Gastrocnemius medialis (tissue), 4 donors: Measurements from ENCODE around the gene NLRP7. TPM values are rescaled to one million over a fixed set of nuclear protein-coding genes. Genes with fewer than 3 reads are reported as not detected.

Source experiments
- ATAC-seq, 2 donors: fragments of 150-250 bp; one replicate each; pipeline ENCODE4 v1.9.1; 2016
- DNase-seq, 2 donors: peaks; one replicate each; pipeline ENCODE4 v3.0.0-alpha.2; 2019
- H3K27ac ChIP-seq, 4 donors: fragments of 200-600 bp; sonication (generic); 1 replicate in 1 of 4; 2 replicates in 3 of 4; pipeline ENCODE4 v1.5.1; 2016 to 2018; ENCODE audit warnings: mild to moderate bottlenecking in 2 of 4, moderate library complexity in 1 of 4
- H3K27me3 ChIP-seq, 3 donors: fragments of 200-600 bp; sonication (generic) in 2 of 3; 1 replicate in 1 of 3; 2 replicates in 2 of 3; pipeline versions ENCODE4 v1.5.1 to v1.6.0; 2016 to 2019; ENCODE audit warnings: mild to moderate bottlenecking in 1 of 3, moderate library complexity in 1 of 3
- H3K36me3 ChIP-seq, 2 donors: fragments of 200-600 bp; sonication (generic) in 1 of 2; one replicate each; pipeline ENCODE4 v1.5.1; 2017 to 2018
- H3K4me1 ChIP-seq, 2 donors: fragments of 200-600 bp; sonication (generic) in 1 of 2; one replicate each; pipeline ENCODE4 v1.5.1; 2016 to 2017; ENCODE audit warnings: mild to moderate bottlenecking in 2 of 2
- H3K4me3 ChIP-seq, 4 donors: fragments of 200-600 bp; sonication (generic) in 3 of 4; 1 replicate in 1 of 4; 2 replicates in 3 of 4; pipeline ENCODE4 v1.5.1; 2016 to 2019; ENCODE audit warnings: mild to moderate bottlenecking in 2 of 4
- H3K9me3 ChIP-seq, 3 donors: fragments of 200-600 bp; sonication (generic) in 2 of 3; 1 replicate in 1 of 3; 2 replicates in 2 of 3; pipeline ENCODE4 v1.5.1; 2016 to 2019
- POLR2A ChIP-seq, 2 donors: fragments of 450-650 bp; IDR thresholded peaks; one replicate each; pipeline ENCODE4 v1.6.1; 2017; ENCODE audit warnings: antibody characterized with exemption in 2 of 2, mild to moderate bottlenecking in 2 of 2, moderate library complexity in 2 of 2
- in situ Hi-C, 4 donors: fragments of 200-750 bp; cut with MboI; loops; one replicate each; pipeline versions ENCODE4 v1.15.0 to v1.8.0; 2017; ENCODE audit warnings: low sequenced_read_pairs in 4 of 4
- intact Hi-C: fragments of 100-400 bp; cut with DNase I; formaldehyde crosslinking; loops from one replicate; pipeline ENCODE4 v1.15.1; 2023; ENCODE audit warnings: low total_unique reads
- total RNA-seq, 4 donors: library from RNA; depleted of rRNA; stranded (reverse); fragments of >200 nt; gene quantifications; one replicate each; pipeline versions ENCODE4 v1.1.0 to v1.2.3, GENCODE V29; 2016
- TF ChIP-seq, protein P1 (sequence below), 5 experiments: fragments of 450-650 bp in 3 of 5; fragments of 200-600 bp in 2 of 5; sonication (generic) in 2 of 5; IDR thresholded peaks in 4 of 5; conservative IDR thresholded peaks in 1 of 5; 1 replicate in 4 of 5; 2 replicates in 1 of 5; pipeline ENCODE4 v1.5.1; 2016 to 2019; ENCODE audit warnings: antibody characterized with exemption in 5 of 5, mild to moderate bottlenecking in 3 of 5, moderate library complexity in 3 of 5

NLRP7 gene
- total RNA-seq, 4 donors from 2014 or later = not detected

GRCh38 chr19:54877471-54877870 is 69.9 kb downstream of the NLRP7 start:
- TF ChIP-seq POLR2A (IDR thresholded peaks at IDR 0.05) = no peak
- TF ChIP-seq, protein P1, sequence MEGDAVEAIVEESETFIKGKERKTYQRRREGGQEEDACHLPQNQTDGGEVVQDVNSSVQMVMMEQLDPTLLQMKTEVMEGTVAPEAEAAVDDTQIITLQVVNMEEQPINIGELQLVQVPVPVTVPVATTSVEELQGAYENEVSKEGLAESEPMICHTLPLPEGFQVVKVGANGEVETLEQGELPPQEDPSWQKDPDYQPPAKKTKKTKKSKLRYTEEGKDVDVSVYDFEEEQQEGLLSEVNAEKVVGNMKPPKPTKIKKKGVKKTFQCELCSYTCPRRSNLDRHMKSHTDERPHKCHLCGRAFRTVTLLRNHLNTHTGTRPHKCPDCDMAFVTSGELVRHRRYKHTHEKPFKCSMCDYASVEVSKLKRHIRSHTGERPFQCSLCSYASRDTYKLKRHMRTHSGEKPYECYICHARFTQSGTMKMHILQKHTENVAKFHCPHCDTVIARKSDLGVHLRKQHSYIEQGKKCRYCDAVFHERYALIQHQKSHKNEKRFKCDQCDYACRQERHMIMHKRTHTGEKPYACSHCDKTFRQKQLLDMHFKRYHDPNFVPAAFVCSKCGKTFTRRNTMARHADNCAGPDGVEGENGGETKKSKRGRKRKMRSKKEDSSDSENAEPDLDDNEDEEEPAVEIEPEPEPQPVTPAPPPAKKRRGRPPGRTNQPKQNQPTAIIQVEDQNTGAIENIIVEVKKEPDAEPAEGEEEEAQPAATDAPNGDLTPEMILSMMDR (IDR thresholded peaks at IDR 0.05 in 4 of 5, conservative IDR thresholded peaks at IDR 0.05 in 1 of 5) = no peak
- H3K36me3 ChIP-seq = no peaks in the 10 kb centered on the region
- H3K27me3 ChIP-seq = no peaks in the 10 kb centered on the region
- H3K4me3 ChIP-seq = no peak overlapping the region
- H3K27ac ChIP-seq = no peak overlapping the region
- ATAC-seq (no peak), DNase-seq (no peak)
- no peaks in the 10 kb centered on the region for H3K4me1 ChIP-seq
- in situ Hi-C loops = no loop called here
- intact Hi-C loops = no loop called here
- no peaks in the 10 kb centered on the region for H3K9me3 ChIP-seq

GRCh38 chr19:54875506-54875905 is 71.8 kb downstream of the NLRP7 start:
- intact Hi-C loops (no loop called here), in situ Hi-C loops (no loop called here)
- Histone ChIP-seq H3K4me1 (no peaks in the 10 kb centered on the region), H3K9me3 (no peaks in the 10 kb centered on the region), H3K27ac (no peak overlapping the region), H3K4me3 (no peak overlapping the region), H3K27me3 (no peaks in the 10 kb centered on the region), H3K36me3 (no peaks in the 10 kb centered on the region)
- ATAC-seq = no peak
- DNase-seq = no peak
- TF ChIP-seq, protein P1 (IDR thresholded peaks at IDR 0.05 in 4 of 5, conservative IDR thresholded peaks at IDR 0.05 in 1 of 5) = no peak
- TF ChIP-seq POLR2A (IDR thresholded peaks at IDR 0.05) = no peak

- Histone ChIP-seq H3K27me3 (no peaks in the 10 kb centered on the region), H3K27ac (no peak within 1 kb of the TSS), H3K36me3 (no peaks in the 10 kb centered on the region), H3K4me1 (no peaks in the 10 kb centered on the region), H3K4me3 (no peak within 1 kb of the TSS), H3K9me3 (no peaks in the 10 kb centered on the region)
- intact Hi-C loops = no loop called here
- DNase-seq (no peak), ATAC-seq (no peak)
- in situ Hi-C loops = no loop called here
- TF ChIP-seq, protein P1 (IDR thresholded peaks at IDR 0.05 in 4 of 5, conservative IDR thresholded peaks at IDR 0.05 in 1 of 5) = no peak
- no peak for TF ChIP-seq POLR2A (IDR thresholded peaks at IDR 0.05)
Observed at GRCh38 chr19:54873990-54874389, 73.3 kb downstream of the NLRP7 start, which contains the start of gene FCAR. TSS of gene FCAR (plus strand) at chr19:54874235. CDS start at chr19:54874290, 55 bp downstream.

Other genes starting within 250 kb of the NLRP7 start
- not detected for gene KIR3DL3, start 223.1 kb downstream of the NLRP7 start, total RNA-seq
- gene KIR2DL3, start 209.0 kb downstream of the NLRP7 start, total RNA-seq = not detected
- not detected for gene KIR2DL1, start 177.7 kb downstream of the NLRP7 start, total RNA-seq
- not detected for gene KIR2DL4, start 143.9 kb downstream of the NLRP7 start, total RNA-seq
- under 1 TPM in 1 of 4 donors, not detected in 3; 0.36 TPM for gene KIR3DL1, start 131.1 kb downstream of the NLRP7 start, total RNA-seq
- gene KIR2DS4, start 114.9 kb downstream of the NLRP7 start, total RNA-seq = not detected
- gene KIR3DL2, start 97.1 kb downstream of the NLRP7 start, total RNA-seq = not detected
- 1 to 10 TPM in 1 of 4 donors, under 1 TPM in 2, not detected in 1; 0.33 to 2.0 (median 0.41) TPM for gene FCAR, start 73.3 kb downstream of the NLRP7 start, total RNA-seq
- gene NCR1, start 41.4 kb downstream of the NLRP7 start, total RNA-seq = not detected
- under 1 TPM in 1 of 4 donors, not detected in 3; 0.23 TPM for gene NLRP2, start 18.8 kb upstream of the NLRP7 start, total RNA-seq
- gene GP6, start 90.7 kb upstream of the NLRP7 start, total RNA-seq = under 1 TPM in 1 of 4 donors, not detected in 3; 0.16 TPM
- 10 to 100 TPM in 1 of 4 donors, 1 to 10 TPM in 3; 5.2 to 10.5 (median 7.6) TPM for gene RDH13, start 115.6 kb upstream of the NLRP7 start, total RNA-seq
- 1 to 10 TPM in 2 of 4 donors, under 1 TPM in 2; 0.25 to 2.4 (median 1.3) TPM for gene EPS8L1, start 128.3 kb upstream of the NLRP7 start, total RNA-seq
- gene PPP1R12C, start 170.1 kb upstream of the NLRP7 start, total RNA-seq = 10 to 100 TPM; 22.6 to 28.2 (median 26.2) TPM
- 1,000 to 10,000 TPM; 2,342 to 9,166 (median 6,627) TPM for gene TNNT1, start 201.7 kb upstream of the NLRP7 start, total RNA-seq
- 1 to 10 TPM; 1.6 to 6.2 (median 5.5) TPM for gene TNNI3, start 210.2 kb upstream of the NLRP7 start, total RNA-seq
- gene DNAAF3, start 219.1 kb upstream of the NLRP7 start, total RNA-seq = under 1 TPM in 1 of 4 donors, not detected in 3; 0.39 TPM
- gene SYT5, start 232.8 kb upstream of the NLRP7 start, total RNA-seq = not detected